ENCODE data around the gene ZNF398.
"Not testable (repeated sequence)": the region's sequence is repeated elsewhere in the genome, so short reads cannot be mapped to it uniquely, and the experiment has no call there.

ZNF398 gene

GRCh38 chr7:149147072-149147751 is at the start of gene ZNF398:
Gene ZNF398, plus strand, starts transcription at chr7:149147453. Its CDS starts 290 bp downstream, at chr7:149147743.
- DNase-seq (ENCODE audit: low spot score): peak; percentile 95

- no peak for DNase-seq (ENCODE audit: low spot score)
Observed at GRCh38 chr7:149099058-149099457, 48.2 kb upstream of the ZNF398 start.

GRCh38 chr7:149100821-149101220 is 46.4 kb upstream of the ZNF398 start:
- DNase-seq (ENCODE audit: low spot score): no peak

- DNase-seq (ENCODE audit: low spot score): no peak
Observed at GRCh38 chr7:149102666-149103065, 44.6 kb upstream of the ZNF398 start.

GRCh38 chr7:149103424-149103823 is 43.8 kb upstream of the ZNF398 start:
- no peak for DNase-seq (ENCODE audit: low spot score)

GRCh38 chr7:149104214-149104613 is 43.0 kb upstream of the ZNF398 start:
- DNase-seq (ENCODE audit: low spot score): no peak

- DNase-seq (ENCODE audit: low spot score): no peak
Observed at GRCh38 chr7:149104749-149105148, 42.5 kb upstream of the ZNF398 start.

GRCh38 chr7:149109969-149110368 is 37.3 kb upstream of the ZNF398 start:
- DNase-seq (ENCODE audit: low spot score): no peak

- no peak for DNase-seq (ENCODE audit: low spot score)
Observed at GRCh38 chr7:149125189-149125862, 21.9 kb upstream of the ZNF398 start.

- DNase-seq (ENCODE audit: low spot score): peak; percentile 96
Observed at GRCh38 chr7:149125863-149126661, 21.2 kb upstream of the ZNF398 start, which contains the start of gene ZNF425. Gene ZNF425, minus strand, starts transcription at chr7:149126324. Its CDS starts 111 bp downstream, at chr7:149126213.

- peak; percentile 49 for DNase-seq (ENCODE audit: low spot score)
Observed at GRCh38 chr7:149126662-149127266, 20.5 kb upstream of the ZNF398 start.

GRCh38 chr7:149130572-149131198 is 16.6 kb upstream of the ZNF398 start:
- no peak for DNase-seq (ENCODE audit: low spot score)

GRCh38 chr7:149133028-149133710 is 14.1 kb upstream of the ZNF398 start:
- DNase-seq (ENCODE audit: low spot score): no peak

- no peak for DNase-seq (ENCODE audit: low spot score)
Observed at GRCh38 chr7:149136118-149136517, 11.1 kb upstream of the ZNF398 start.

GRCh38 chr7:149140831-149141230 is 6.4 kb upstream of the ZNF398 start:
- DNase-seq (ENCODE audit: low spot score): no peak

GRCh38 chr7:149141893-149142292 is 5.4 kb upstream of the ZNF398 start:
- DNase-seq (ENCODE audit: low spot score): no peak

- not testable (repeated sequence) for DNase-seq (ENCODE audit: low spot score)
Observed at GRCh38 chr7:149144436-149144922, 2.8 kb upstream of the ZNF398 start.

GRCh38 chr7:149145031-149145845 is 2.0 kb upstream of the ZNF398 start:
- DNase-seq (ENCODE audit: low spot score): no peak

GRCh38 chr7:149147752-149148653 is 750 bp downstream of the ZNF398 start:
- DNase-seq (ENCODE audit: low spot score): peak; percentile 71
